Breast epithelium (tissue), 4 donors: ENCODE data around the gene EVX1. TPM values are rescaled to one million over a fixed set of nuclear protein-coding genes. Genes with fewer than 3 reads are reported as not detected.

ENCODE experiments used
- DNase-seq, 2 donors: peaks; one replicate each; pipeline ENCODE4 v3.0.0-alpha.2; 2019; ENCODE audit warnings: low spot score in 2 of 2
- H3K27ac ChIP-seq, 2 donors: fragments of 200-600 bp; sonication (generic) in 1 of 2; one replicate each; pipeline ENCODE4 v1.5.1; 2016 to 2019; ENCODE audit warnings: mild to moderate bottlenecking in 1 of 2
- H3K27me3 ChIP-seq, 2 donors: fragments of 200-600 bp; sonication (generic) in 1 of 2; one replicate each; pipeline versions ENCODE4 v1.5.1 to v1.6.0; 2017 to 2019; ENCODE audit warnings: control low read depth in 1 of 2, mild to moderate bottlenecking in 1 of 2
- H3K36me3 ChIP-seq: fragments of 200-600 bp; one replicate; pipeline ENCODE4 v1.5.1; 2019
- H3K4me1 ChIP-seq, 2 donors: fragments of 200-600 bp; sonication (generic); one replicate each; pipeline ENCODE4 v1.5.1; 2016 to 2019; ENCODE audit warnings: control low read depth in 1 of 2
- H3K4me3 ChIP-seq, 3 donors: fragments of 200-600 bp; sonication (generic); 1 replicate in 2 of 3; 2 replicates in 1 of 3; pipeline ENCODE4 v1.5.1; 2016 to 2019; ENCODE audit warnings: mild to moderate bottlenecking in 3 of 3, moderate library complexity in 2 of 3
- H3K9me3 ChIP-seq, 2 donors: fragments of 200-600 bp; sonication (generic) in 1 of 2; one replicate each; pipeline ENCODE4 v1.5.1; 2016 to 2019; ENCODE audit warnings: control low read depth in 1 of 2
- POLR2A ChIP-seq: fragments of 450-650 bp; IDR thresholded peaks from one replicate; pipeline ENCODE4 v1.6.1; 2016; ENCODE audit warnings: antibody characterized with exemption, mild to moderate bottlenecking, moderate library complexity
- POLR2AphosphoS5 ChIP-seq, 3 donors: sonication (generic); formaldehyde crosslinking; IDR thresholded peaks; one replicate each; pipeline ENCODE4 v1.6.1; 2017; ENCODE audit warnings: antibody characterized with exemption in 3 of 3
- intact Hi-C: fragments of 100-400 bp; cut with DNase I; formaldehyde crosslinking; loops from one replicate; pipeline ENCODE4 v1.15.1; 2023; ENCODE audit warnings: low total_unique reads
- total RNA-seq, 3 donors: library from RNA; depleted of rRNA; stranded (reverse); fragments of >200 nt; gene quantifications; one replicate each; pipeline ENCODE4 v1.1.0, GENCODE V29; 2016
- TF ChIP-seq, protein P1 (sequence below), 3 donors: fragments of 450-650 bp; IDR thresholded peaks; one replicate each; pipeline ENCODE4 v1.5.1; 2016 to 2017; ENCODE audit warnings: antibody characterized with exemption in 3 of 3, mild to moderate bottlenecking in 3 of 3, moderate library complexity in 3 of 3

EVX1 gene
- total RNA-seq, 3 donors from 2014 or later: not detected

DNA sequence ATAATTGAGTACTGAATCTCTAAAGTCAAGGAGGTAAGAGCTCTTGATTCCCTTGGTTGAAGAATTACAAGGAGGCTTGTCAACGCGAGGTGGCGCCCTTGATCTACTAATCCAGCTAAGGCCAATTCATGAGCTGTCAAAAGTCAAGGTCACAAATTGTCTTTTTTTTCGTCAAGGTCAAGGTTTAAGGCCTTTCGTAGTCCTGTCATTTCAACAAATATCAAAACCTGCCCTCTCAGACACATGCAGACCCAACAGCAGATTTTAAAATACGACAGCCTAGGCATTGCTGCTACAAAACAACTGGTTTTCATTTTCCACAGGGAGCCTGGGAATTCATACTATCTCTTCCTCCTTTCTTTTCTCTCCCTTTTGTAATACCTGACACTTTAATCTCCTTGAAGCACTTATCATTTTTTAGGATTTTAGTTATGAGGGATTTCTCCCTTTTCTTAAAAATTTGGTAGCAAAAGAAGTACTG, 46.3 kb upstream of the EVX1 start:
- intact Hi-C loops: no loop called here
- TF ChIP-seq, protein P1, sequence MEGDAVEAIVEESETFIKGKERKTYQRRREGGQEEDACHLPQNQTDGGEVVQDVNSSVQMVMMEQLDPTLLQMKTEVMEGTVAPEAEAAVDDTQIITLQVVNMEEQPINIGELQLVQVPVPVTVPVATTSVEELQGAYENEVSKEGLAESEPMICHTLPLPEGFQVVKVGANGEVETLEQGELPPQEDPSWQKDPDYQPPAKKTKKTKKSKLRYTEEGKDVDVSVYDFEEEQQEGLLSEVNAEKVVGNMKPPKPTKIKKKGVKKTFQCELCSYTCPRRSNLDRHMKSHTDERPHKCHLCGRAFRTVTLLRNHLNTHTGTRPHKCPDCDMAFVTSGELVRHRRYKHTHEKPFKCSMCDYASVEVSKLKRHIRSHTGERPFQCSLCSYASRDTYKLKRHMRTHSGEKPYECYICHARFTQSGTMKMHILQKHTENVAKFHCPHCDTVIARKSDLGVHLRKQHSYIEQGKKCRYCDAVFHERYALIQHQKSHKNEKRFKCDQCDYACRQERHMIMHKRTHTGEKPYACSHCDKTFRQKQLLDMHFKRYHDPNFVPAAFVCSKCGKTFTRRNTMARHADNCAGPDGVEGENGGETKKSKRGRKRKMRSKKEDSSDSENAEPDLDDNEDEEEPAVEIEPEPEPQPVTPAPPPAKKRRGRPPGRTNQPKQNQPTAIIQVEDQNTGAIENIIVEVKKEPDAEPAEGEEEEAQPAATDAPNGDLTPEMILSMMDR (IDR thresholded peaks at IDR 0.05): peak; percentile 45 to 80 (median 68)
- no peak for TF ChIP-seq POLR2AphosphoS5 (IDR thresholded peaks at IDR 0.05)
- DNase-seq: peak; percentile 65 to 85
- Histone ChIP-seq H3K27me3 (peaks cover 34 to 97% of the 10 kb centered on the region in 2 donors), H3K36me3 (no peaks in the 10 kb centered on the region), H3K27ac (no peak overlapping the region), H3K4me3 (no peak overlapping the region), H3K9me3 (no peaks in the 10 kb centered on the region), H3K4me1 (peaks cover 4 to 15% of the 10 kb centered on the region in 2 donors)

DNA sequence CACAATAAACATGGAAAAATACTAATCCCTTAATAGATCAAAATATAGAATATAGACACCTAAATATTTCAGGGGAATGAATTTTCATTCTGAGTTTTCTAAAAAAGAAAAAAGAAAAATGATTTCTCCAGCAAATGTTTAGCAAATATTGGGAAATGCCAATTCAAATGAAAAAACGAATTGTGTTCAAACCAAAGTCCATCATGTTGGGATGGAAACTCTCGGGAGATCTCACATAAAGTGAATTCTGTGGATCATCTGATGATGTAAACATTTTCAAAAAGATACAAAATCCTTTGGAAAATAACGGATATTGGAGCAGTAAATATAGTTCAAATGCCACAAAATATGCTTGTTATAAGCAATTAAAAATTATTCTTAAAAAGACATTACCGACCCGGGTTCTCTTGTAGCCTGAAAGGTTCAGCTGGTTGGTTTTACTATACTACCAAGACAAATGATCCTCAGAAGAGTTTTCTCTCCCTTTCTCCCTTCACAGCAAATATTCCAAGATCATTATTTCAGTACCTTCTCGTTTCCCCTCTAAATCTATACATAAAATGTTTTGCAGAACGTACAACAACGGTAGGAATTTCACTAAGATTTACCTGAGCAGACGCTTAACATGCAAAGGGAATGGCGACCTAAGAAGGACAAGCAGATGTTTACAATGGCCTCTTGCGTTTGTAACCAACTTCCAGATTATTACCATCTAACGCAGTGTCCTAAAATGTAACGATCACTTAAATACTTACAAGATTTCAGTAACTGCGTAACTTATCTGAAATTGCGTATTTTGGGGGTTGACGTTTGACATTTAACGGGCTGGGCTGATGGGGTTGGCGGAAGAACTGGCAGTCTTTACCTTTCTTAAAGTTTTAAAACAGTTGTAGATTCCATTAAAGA, 45.2 kb upstream of the EVX1 start:
- no peak for DNase-seq
- Histone ChIP-seq H3K27ac (no peak overlapping the region), H3K27me3 (peaks cover 34 to 97% of the 10 kb centered on the region in 2 donors), H3K4me1 (peaks cover 5 to 15% of the 10 kb centered on the region in 2 donors), H3K9me3 (no peaks in the 10 kb centered on the region), H3K4me3 (no peak overlapping the region), H3K36me3 (no peaks in the 10 kb centered on the region)
- intact Hi-C loops: no loop called here
- TF ChIP-seq POLR2AphosphoS5 (IDR thresholded peaks at IDR 0.05): no peak

DNA sequence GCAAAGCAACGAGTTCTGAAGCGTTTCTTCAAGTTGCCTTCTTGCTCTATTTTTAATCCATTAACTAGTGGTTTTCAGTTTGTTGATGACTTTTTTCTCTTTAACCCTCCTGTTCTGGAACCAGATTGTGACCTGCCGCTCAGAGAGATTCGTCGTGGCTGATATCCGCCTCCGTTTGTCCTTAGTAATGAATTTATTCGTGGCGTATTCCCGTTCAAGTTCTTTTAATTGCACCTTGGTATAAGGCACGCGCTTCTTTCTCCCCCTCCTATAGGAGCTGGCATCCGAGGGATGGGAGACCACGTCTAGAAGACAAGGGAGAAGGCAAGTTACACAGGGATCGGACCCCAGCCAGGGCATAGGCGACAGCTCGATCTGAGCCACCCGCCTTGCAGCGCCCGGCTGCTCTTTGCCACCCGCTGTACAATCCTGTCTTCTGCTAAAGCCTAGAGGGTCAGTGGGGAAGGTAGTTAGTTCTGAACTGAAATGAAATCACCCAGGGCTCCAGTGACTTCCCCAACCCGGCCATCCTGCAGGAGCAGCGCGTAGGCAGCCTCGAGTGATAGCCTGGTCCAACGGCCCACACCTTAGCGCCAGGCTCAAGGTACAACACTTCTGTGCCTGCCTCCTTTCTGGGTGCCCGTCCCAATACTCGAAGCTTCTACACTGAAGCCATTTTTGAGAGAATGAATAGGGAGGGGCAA, 44.3 kb upstream of the EVX1 start:
- Histone ChIP-seq H3K4me1 (peaks cover 5 to 12% of the 10 kb centered on the region in 2 donors), H3K36me3 (no peaks in the 10 kb centered on the region), H3K4me3 (peak overlapping the region in 2 of 3 donors; percentile 45 to 69), H3K27me3 (peaks cover 25 to 97% of the 10 kb centered on the region in 2 donors), H3K27ac (no peak overlapping the region), H3K9me3 (no peaks in the 10 kb centered on the region)
- intact Hi-C loops: no loop called here
- TF ChIP-seq, protein P1 (IDR thresholded peaks at IDR 0.05): no peak
- TF ChIP-seq POLR2AphosphoS5 (IDR thresholded peaks at IDR 0.05): no peak
- no peak for TF ChIP-seq POLR2A
- DNase-seq: no peak

DNA sequence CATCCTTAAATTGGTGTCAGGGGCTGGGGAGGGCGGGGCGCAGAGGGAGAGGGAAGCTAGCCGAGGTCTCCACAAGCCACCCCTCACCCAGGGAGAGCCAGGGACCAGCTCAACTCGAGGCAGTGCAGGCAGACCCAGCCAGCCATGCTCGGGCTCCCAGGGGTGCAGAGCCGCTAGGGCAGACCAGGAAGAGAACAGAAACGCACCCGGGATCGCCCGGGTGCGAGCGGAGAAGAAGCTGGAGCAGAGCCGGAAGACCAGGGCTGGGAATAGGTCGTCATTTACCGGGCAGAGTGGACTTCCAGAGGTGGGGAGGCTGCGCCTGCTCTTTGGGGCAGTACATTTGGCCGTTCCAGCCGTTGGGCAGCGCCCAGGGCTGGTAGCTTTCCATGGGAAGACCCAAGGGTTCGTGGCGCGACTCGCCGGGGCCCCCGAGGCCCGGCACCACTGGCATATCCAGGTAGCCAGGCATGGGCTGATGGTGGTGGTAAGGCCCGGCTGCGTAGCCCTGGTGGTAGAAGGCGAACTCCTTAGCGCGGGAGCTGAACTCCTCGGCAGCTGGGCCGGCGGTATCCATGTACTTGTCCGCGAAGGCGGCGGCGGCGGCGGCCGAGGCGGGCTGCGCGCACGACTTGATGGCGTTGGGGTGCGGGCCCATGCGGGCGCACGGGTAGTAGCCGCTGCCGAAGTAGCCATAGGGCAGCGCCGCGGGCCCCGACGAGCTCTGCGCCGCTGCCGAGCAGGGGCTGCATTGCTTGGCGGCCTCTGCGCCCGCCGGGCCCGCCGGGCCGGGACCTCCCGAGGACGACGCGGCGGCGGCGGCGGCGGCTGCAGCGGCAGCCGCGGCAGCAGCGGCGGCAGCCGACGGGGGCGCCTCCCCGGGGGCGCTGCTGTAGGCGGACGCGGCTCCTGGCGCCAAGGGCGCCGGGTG, 43.5 kb upstream of the EVX1 start:
- Histone ChIP-seq H3K4me3 (peak overlapping the region; percentile 43 to 69 (median 45)), H3K36me3 (no peaks in the 10 kb centered on the region), H3K9me3 (no peaks in the 10 kb centered on the region), H3K4me1 (peaks cover 5 to 11% of the 10 kb centered on the region in 2 donors), H3K27ac (no peak overlapping the region), H3K27me3 (peaks cover 24 to 97% of the 10 kb centered on the region in 2 donors)
- intact Hi-C loops: no loop called here
- TF ChIP-seq POLR2A (no peak), POLR2AphosphoS5 (IDR thresholded peaks at IDR 0.05) (no peak)
- TF ChIP-seq, protein P1 (IDR thresholded peaks at IDR 0.05): no peak
- DNase-seq: no peak
